ENCODE measurements around the gene CHSY1.

DNA sequence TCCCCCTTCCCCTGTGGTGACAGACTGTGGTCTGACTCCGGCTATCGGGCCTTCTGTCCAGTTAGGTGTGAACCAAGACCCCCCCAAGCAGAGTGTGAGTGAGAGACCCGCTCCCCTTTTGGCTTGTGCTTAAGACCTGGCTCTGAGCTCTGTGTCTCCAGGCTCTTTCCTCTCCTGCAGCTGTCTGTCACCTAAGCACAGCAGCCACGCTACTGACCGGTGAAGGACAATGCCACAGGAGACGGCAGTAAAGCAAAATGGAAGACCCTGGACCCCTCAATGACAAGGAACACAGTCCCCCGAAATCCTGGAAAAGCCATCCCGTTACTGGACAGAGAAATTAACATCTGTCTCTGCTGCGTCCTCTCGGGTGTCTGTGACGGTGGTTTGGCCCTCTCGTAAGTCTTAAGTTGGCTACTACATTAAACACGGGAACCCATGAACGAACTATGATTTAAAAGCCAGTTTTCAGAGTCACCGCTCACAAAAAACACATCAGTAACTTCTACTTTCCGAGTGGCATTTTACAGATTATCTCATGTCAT is 53.7 kb downstream of the CHSY1 start:
- no peak for TF ChIP-seq POLR2AphosphoS5 (IDR thresholded peaks at IDR 0.05; ENCODE audit: insufficient read depth in 1 of 2, low read depth in 1 of 2)
- no peak for TF ChIP-seq CTCF (IDR thresholded peaks at IDR 0.05)
- no peak for TF ChIP-seq POLR2A (IDR thresholded peaks at IDR 0.05)
